ENCODE results near the gene NMT1.

Gene NMT1

DNA sequence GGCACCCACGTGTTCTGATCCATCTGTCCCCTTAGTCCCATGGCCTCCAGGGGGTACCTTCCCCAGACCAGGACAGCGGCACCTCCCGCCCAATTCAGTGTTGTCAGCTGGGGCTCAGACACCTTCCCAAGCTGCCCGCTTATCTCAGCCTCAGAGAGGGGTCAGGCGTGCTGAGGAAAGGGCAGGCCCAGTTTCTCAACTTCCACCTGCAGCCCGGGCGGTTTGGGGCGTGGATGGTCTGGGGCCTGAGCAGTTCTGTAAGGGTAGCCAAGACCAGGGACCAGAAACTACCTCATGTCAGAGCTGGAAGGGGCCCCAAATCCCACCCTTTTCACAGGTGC lies 66.1 kb downstream of the NMT1 start:
- H3K27ac ChIP-seq (ENCODE audit: low read length), result no peak overlapping the region
- no peaks in the 10 kb centered on the region for H4K20me1 ChIP-seq (ENCODE audit: insufficient read depth, low read length)
- 0 out of 2 replicates have a peak, but pooled peaks cover 14% of the 10 kb centered on the region for H3K27me3 ChIP-seq (replicated peaks; ENCODE audit: insufficient read depth, low read length)
- no peak for TF ChIP-seq EZH2 (optimal IDR thresholded peaks at IDR 0.05; ENCODE audit: low read depth, low read length)
- TF ChIP-seq, protein P1, sequence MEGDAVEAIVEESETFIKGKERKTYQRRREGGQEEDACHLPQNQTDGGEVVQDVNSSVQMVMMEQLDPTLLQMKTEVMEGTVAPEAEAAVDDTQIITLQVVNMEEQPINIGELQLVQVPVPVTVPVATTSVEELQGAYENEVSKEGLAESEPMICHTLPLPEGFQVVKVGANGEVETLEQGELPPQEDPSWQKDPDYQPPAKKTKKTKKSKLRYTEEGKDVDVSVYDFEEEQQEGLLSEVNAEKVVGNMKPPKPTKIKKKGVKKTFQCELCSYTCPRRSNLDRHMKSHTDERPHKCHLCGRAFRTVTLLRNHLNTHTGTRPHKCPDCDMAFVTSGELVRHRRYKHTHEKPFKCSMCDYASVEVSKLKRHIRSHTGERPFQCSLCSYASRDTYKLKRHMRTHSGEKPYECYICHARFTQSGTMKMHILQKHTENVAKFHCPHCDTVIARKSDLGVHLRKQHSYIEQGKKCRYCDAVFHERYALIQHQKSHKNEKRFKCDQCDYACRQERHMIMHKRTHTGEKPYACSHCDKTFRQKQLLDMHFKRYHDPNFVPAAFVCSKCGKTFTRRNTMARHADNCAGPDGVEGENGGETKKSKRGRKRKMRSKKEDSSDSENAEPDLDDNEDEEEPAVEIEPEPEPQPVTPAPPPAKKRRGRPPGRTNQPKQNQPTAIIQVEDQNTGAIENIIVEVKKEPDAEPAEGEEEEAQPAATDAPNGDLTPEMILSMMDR (IDR thresholded peaks at IDR 0.05; ENCODE audit: low read length), result no peak
- TF ChIP-seq EZH2phosphoT487 (IDR thresholded peaks at IDR 0.05; ENCODE audit: low read length), result no peak
- no peaks in the 10 kb centered on the region for H3K9me3 ChIP-seq (replicated peaks; ENCODE audit: insufficient read depth, low read length)
- no peak overlapping the region for H3K4me3 ChIP-seq (ENCODE audit: low read length)
- no peaks in the 10 kb centered on the region for H3K36me3 ChIP-seq (replicated peaks; ENCODE audit: insufficient read depth, low read length)
- H3K9me2 ChIP-seq (replicated peaks; ENCODE audit: insufficient read depth, low read length), result no peaks in the 10 kb centered on the region
- H3K4me1 ChIP-seq (ENCODE audit: low read length), result peaks cover 6% of the 10 kb centered on the region; the same call in 1 of the 2 replicates
- H3F3A ChIP-seq (ENCODE audit: insufficient read depth, low read length), result no peaks in the 10 kb centered on the region
- H2AFZ ChIP-seq (ENCODE audit: low read length), result no peak overlapping the region
- no peak overlapping the region for H3K4me2 ChIP-seq (ENCODE audit: low read depth, low read length)
- no peak overlapping the region for H3K9ac ChIP-seq (ENCODE audit: low read length)
- no peaks in the 10 kb centered on the region for H3K79me2 ChIP-seq (ENCODE audit: low read length)
- no peak for DNase-seq

DNA sequence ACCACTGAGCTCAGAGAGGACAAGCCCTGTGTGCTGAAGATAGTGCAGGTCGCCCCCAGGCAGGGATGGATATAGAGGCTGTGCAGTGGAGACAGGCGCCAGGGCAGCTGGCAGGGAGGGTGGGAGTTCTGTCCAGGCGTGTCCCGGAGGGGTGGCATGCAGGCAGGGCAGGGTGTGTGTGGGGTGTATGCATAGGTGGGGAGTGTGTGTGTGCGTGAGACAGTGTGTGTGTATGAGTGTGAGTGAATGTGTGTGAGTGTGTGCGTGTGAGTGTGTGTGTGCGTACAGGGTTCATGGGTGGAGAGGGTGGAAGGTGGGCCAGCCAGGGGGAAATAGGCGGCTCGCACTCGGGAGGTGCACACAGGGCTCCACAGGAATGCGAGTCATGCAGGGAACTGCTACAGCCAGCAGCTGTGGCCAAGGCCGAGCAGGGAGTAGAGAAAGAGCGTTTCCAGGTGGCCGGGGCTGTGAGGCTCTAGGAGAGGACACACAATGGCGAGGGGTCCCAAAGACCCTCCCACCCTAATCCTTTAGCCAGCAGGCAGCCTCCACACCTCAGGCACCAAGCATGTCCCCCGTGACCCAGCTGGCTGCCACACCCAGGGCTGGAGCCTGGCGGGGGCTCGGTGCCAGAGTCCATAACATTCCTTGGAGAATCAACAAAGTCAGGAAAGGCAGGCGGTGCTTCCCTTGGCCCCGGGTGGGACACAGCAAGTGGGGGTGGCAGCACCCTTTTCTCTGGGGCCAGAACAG lies 66.6 kb downstream of the NMT1 start:
- no peak overlapping the region for H3K27ac ChIP-seq (ENCODE audit: low read length)
- H3K4me3 ChIP-seq (ENCODE audit: low read length), result no peak overlapping the region
- peaks cover 6% of the 10 kb centered on the region; the same call in 1 of the 2 replicates for H3K4me1 ChIP-seq (ENCODE audit: low read length)
- no peak for DNase-seq
- TF ChIP-seq, protein P1 (IDR thresholded peaks at IDR 0.05; ENCODE audit: low read length), result no peak
- TF ChIP-seq EZH2phosphoT487 (IDR thresholded peaks at IDR 0.05; ENCODE audit: low read length) (no peak), EZH2 (optimal IDR thresholded peaks at IDR 0.05; ENCODE audit: low read depth, low read length) (no peak)
- H3K36me3 ChIP-seq (replicated peaks; ENCODE audit: insufficient read depth, low read length), result no peaks in the 10 kb centered on the region
- H3K4me2 ChIP-seq (ENCODE audit: low read depth, low read length), result no peak overlapping the region
- H3K27me3 ChIP-seq (replicated peaks; ENCODE audit: insufficient read depth, low read length), result 0 out of 2 replicates have a peak, but pooled peaks cover 9% of the 10 kb centered on the region
- H3K9me3 ChIP-seq (replicated peaks; ENCODE audit: insufficient read depth, low read length), result no peaks in the 10 kb centered on the region
- no peak overlapping the region for H2AFZ ChIP-seq (ENCODE audit: low read length)
- H3K9ac ChIP-seq (ENCODE audit: low read length), result no peak overlapping the region
- H3K9me2 ChIP-seq (replicated peaks; ENCODE audit: insufficient read depth, low read length), result no peaks in the 10 kb centered on the region
- H4K20me1 ChIP-seq (ENCODE audit: insufficient read depth, low read length), result no peaks in the 10 kb centered on the region
- peaks cover 3% of the 10 kb centered on the region for H3F3A ChIP-seq (ENCODE audit: insufficient read depth, low read length)
- no peaks in the 10 kb centered on the region for H3K79me2 ChIP-seq (ENCODE audit: low read length)

DNA sequence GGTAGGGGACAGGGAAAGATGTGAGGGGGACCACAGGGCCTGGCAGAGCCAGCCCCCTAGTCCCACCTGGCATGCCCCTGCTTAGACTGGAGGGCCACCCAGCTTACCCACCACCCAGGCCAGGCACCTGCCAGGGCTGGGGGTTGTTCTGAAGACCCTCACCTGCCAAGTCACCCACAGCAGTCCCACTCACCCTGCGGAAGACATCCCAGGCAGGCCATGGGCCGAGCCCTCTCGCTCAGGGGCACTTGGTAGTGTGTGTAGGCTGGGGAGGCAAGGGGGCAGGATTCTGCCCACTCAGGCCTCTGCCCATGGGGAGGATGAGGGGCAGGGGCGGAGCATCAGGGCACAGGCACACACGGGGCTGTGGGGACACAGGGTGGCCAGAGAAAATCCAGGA lies 67.2 kb downstream of the NMT1 start:
- no peaks in the 10 kb centered on the region for H3K79me2 ChIP-seq (ENCODE audit: low read length)
- TF ChIP-seq, protein P1 (IDR thresholded peaks at IDR 0.05; ENCODE audit: low read length), result no peak
- TF ChIP-seq EZH2phosphoT487 (IDR thresholded peaks at IDR 0.05; ENCODE audit: low read length) (no peak), EZH2 (optimal IDR thresholded peaks at IDR 0.05; ENCODE audit: low read depth, low read length) (no peak)
- no peaks in the 10 kb centered on the region for H3K9me2 ChIP-seq (replicated peaks; ENCODE audit: insufficient read depth, low read length)
- no peak overlapping the region for H3K27ac ChIP-seq (ENCODE audit: low read length)
- H3K36me3 ChIP-seq (replicated peaks; ENCODE audit: insufficient read depth, low read length), result no peaks in the 10 kb centered on the region
- H3K9me3 ChIP-seq (replicated peaks; ENCODE audit: insufficient read depth, low read length), result no peaks in the 10 kb centered on the region
- no peak overlapping the region for H2AFZ ChIP-seq (ENCODE audit: low read length)
- no peak overlapping the region for H3K4me2 ChIP-seq (ENCODE audit: low read depth, low read length)
- H3K4me1 ChIP-seq (ENCODE audit: low read length), result peaks cover 6% of the 10 kb centered on the region; the same call in 1 of the 2 replicates
- no peak for DNase-seq
- no peaks in the 10 kb centered on the region for H4K20me1 ChIP-seq (ENCODE audit: insufficient read depth, low read length)
- 0 out of 2 replicates have a peak, but pooled peaks cover 8% of the 10 kb centered on the region for H3K27me3 ChIP-seq (replicated peaks; ENCODE audit: insufficient read depth, low read length)
- no peak overlapping the region for H3K4me3 ChIP-seq (ENCODE audit: low read length)
- H3F3A ChIP-seq (ENCODE audit: insufficient read depth, low read length), result peaks cover 6% of the 10 kb centered on the region
- H3K9ac ChIP-seq (ENCODE audit: low read length), result no peak overlapping the region

All from MM.1S (cell line).